T47D (cell line): ENCODE results near the gene KRTAP10-4.
"Not testable (repeated sequence)": the region's sequence is repeated elsewhere in the genome, so short reads cannot be mapped to it uniquely, and the experiment has no call there.

Source experiments
- DNase-seq, 2 experiments: peaks; one replicate each; pipeline versions ENCODE4 v3.0.0 to v3.0.0-alpha.2; 2011 to 2012; ENCODE audit warnings: low read depth in 1 of 2, low spot score in 1 of 2
- JUND ChIP-seq: IDR thresholded peaks from 2 replicates; pipeline ENCODE4 v1.6.1; 2012; ENCODE audit warnings: low read depth
- in situ Hi-C: cut with HindIII; loops from 2 replicates; pipeline ENCODE4 v1.10.0; 2016; ENCODE audit warnings: low sequenced_read_pairs, low pct_unique_long_range_greater_than_20kb

The KRTAP10-4 gene

GRCh38 chr21:44569861-44570517 is 3.5 kb upstream of the KRTAP10-4 start:
- in situ Hi-C loops, result no loop called here
- no peak for DNase-seq
- TF ChIP-seq JUND, result no peak

- no peak for TF ChIP-seq JUND
- in situ Hi-C loops, result no loop called here
- DNase-seq, result no peak
Observed at GRCh38 chr21:44571296-44571695, 2.2 kb upstream of the KRTAP10-4 start.

- in situ Hi-C loops, result no loop called here
- TF ChIP-seq JUND, result no peak
- DNase-seq, result no peak
Observed at GRCh38 chr21:44571844-44572782, 1.4 kb upstream of the KRTAP10-4 start.

- no peak for TF ChIP-seq JUND
Observed at GRCh38 chr21:44572959-44573583, 458 bp upstream of the KRTAP10-4 start.

GRCh38 chr21:44574457-44575306 is 1.2 kb downstream of the KRTAP10-4 start:
- no peak for TF ChIP-seq JUND
- in situ Hi-C loops, result no loop called here
- peak in 1 of 2 experiments; percentile 54 for DNase-seq

More at GRCh38 chr21:44572959-44573583, 458 bp upstream of the KRTAP10-4 start:
- in situ Hi-C loops, result no loop called here
- peak; percentile 55 to 61 for DNase-seq

GRCh38 chr21:44575307-44576024 is 1.9 kb downstream of the KRTAP10-4 start:
- DNase-seq, result no peak
- no peak for TF ChIP-seq JUND
- in situ Hi-C loops, result no loop called here

GRCh38 chr21:44576025-44576420 is 2.5 kb downstream of the KRTAP10-4 start:
- in situ Hi-C loops, result no loop called here
- TF ChIP-seq JUND, result no peak

GRCh38 chr21:44578371-44579055 is 5.0 kb downstream of the KRTAP10-4 start:
- TF ChIP-seq JUND, result no peak
- no peak for DNase-seq
- in situ Hi-C loops, result no loop called here

More at GRCh38 chr21:44576025-44576420, 2.5 kb downstream of the KRTAP10-4 start:
- DNase-seq, result no peak

GRCh38 chr21:44579056-44579832 is 5.7 kb downstream of the KRTAP10-4 start:
- in situ Hi-C loops, result no loop called here
- DNase-seq, result no peak
- TF ChIP-seq JUND, result no peak

- TF ChIP-seq JUND, result no peak
- in situ Hi-C loops, result no loop called here
Observed at GRCh38 chr21:44579833-44580144, 6.3 kb downstream of the KRTAP10-4 start.

GRCh38 chr21:44580231-44580821 is 6.8 kb downstream of the KRTAP10-4 start, which contains the start of gene KRTAP10-5:
KRTAP10-5 (minus strand) TSS chr21:44580604; CDS start chr21:44580578, 26 bp downstream.
- DNase-seq, result peak in 1 of 2 experiments; percentile 36
- in situ Hi-C loops, result not testable (repeated sequence)

More at GRCh38 chr21:44579833-44580144, 6.3 kb downstream of the KRTAP10-4 start:
- DNase-seq, result no peak
